Measurements from ENCODE around the gene CFAP100. TPM values are rescaled to one million over a fixed set of nuclear protein-coding genes. Genes with fewer than 3 reads are reported as not detected.

CFAP100 gene
- total and polyA plus RNA-seq, 12 donors: not detected

- no peak for DNase-seq
- TF ChIP-seq CTCF (IDR thresholded peaks at IDR 0.05): no peak
- WGBS, 2 donors: 7 to 9% methylated on average over 30 of the region's 30 CpGs
- no peak overlapping the region for H3K27ac ChIP-seq
- peaks cover 0 to 9% (median 3%) of the 10 kb centered on the region in 9 donors for H3K4me1 ChIP-seq
- ATAC-seq: peak in 2 of 8 donors; percentile 21 to 27
- H3K9me3 ChIP-seq: peaks cover 0 to 6% (median 0%) of the 10 kb centered on the region in 11 donors
- no peaks in the 10 kb centered on the region for H3K36me3 ChIP-seq
- H3K4me3 ChIP-seq: peak overlapping the region in 9 of 10 donors; percentile 14 to 43 (median 34)
- peaks cover 0 to 42% (median 14%) of the 10 kb centered on the region in 7 donors for H3K27me3 ChIP-seq
- intact Hi-C loops (cut with DNase I): loop anchor here in 4 of 10 donors (5.0 to 10.0 kb wide), 4 partner anchors 70 to 263 kb away; no protein-coding TSS in a partner anchor
Measured at GRCh38 chr3:126394977-126395321, 240 bp downstream of the CFAP100 start.

GRCh38 chr3:126395846-126396513, 1.3 kb downstream of the CFAP100 start:
- TF ChIP-seq CTCF (IDR thresholded peaks at IDR 0.05): no peak
- DNase-seq (no peak), ATAC-seq (no peak)
- peaks cover 0 to 9% (median 3%) of the 10 kb centered on the region in 9 donors for H3K4me1 ChIP-seq
- intact Hi-C loops (cut with DNase I): loop anchor here in 1 of 10 donors (10.0 kb wide), 1 partner anchor 69 kb away; no protein-coding TSS in a partner anchor
- WGBS, 2 donors: 92 to 94% methylated on average over 6 of the region's 6 CpGs
- no peak overlapping the region for H3K4me3 ChIP-seq
- H3K9me3 ChIP-seq: peaks cover 0 to 6% (median 0%) of the 10 kb centered on the region in 11 donors
- no peaks in the 10 kb centered on the region for H3K36me3 ChIP-seq
- peaks cover 0 to 42% (median 14%) of the 10 kb centered on the region in 7 donors for H3K27me3 ChIP-seq
- no peak overlapping the region for H3K27ac ChIP-seq

GRCh38 chr3:126396536-126396935, 1.8 kb downstream of the CFAP100 start:
- no peak for TF ChIP-seq CTCF (IDR thresholded peaks at IDR 0.05)
- no peak for DNase-seq
- Histone ChIP-seq H3K36me3 (no peaks in the 10 kb centered on the region), H3K27ac (no peak overlapping the region), H3K27me3 (peaks cover 0 to 42% (median 14%) of the 10 kb centered on the region in 7 donors), H3K9me3 (peaks cover 0 to 6% (median 0%) of the 10 kb centered on the region in 11 donors), H3K4me3 (no peak overlapping the region), H3K4me1 (peaks cover 0 to 9% (median 3%) of the 10 kb centered on the region in 9 donors)
- 93 to 97% methylated on average over 5 of the region's 5 CpGs for WGBS, 2 donors
- ATAC-seq: no peak
- intact Hi-C loops (cut with DNase I): loop anchor here in 1 of 10 donors (10.0 kb wide), 1 partner anchor 68 kb away; no protein-coding TSS in a partner anchor

GRCh38 chr3:126397610-126398422, 3.1 kb downstream of the CFAP100 start:
- H3K27ac ChIP-seq: no peak overlapping the region
- no peak overlapping the region for H3K4me3 ChIP-seq
- TF ChIP-seq CTCF (IDR thresholded peaks at IDR 0.05): no peak
- DNase-seq: no peak
- peaks cover 0 to 9% (median 3%) of the 10 kb centered on the region in 9 donors for H3K4me1 ChIP-seq
- no peak for ATAC-seq
- H3K9me3 ChIP-seq: peaks cover 0 to 6% (median 0%) of the 10 kb centered on the region in 11 donors
- H3K36me3 ChIP-seq: no peaks in the 10 kb centered on the region
- H3K27me3 ChIP-seq: peaks cover 0 to 34% (median 14%) of the 10 kb centered on the region in 7 donors
- WGBS, 2 donors: 94% methylated on average over 13 of the region's 13 CpGs
- intact Hi-C loops (cut with DNase I): loop anchor here in 1 of 10 donors (10.0 kb wide), 1 partner anchor 67 kb away; no protein-coding TSS in a partner anchor
